Endometrial microvascular endothelial cells (primary cell): ENCODE results near the gene PRMT5. TPM values are rescaled to one million over a fixed set of nuclear protein-coding genes. Genes with fewer than 3 reads are reported as not detected.

Experiments used
- total RNA-seq: library from RNA; depleted of rRNA; stranded (reverse); fragments of >200 nt; gene quantifications from one replicate; pipeline ENCODE4 v1.2.3, GENCODE V29; 2015; ENCODE audit errors: inconsistent ontology term

Gene PRMT5
- total RNA-seq, 1 donor from 2014 or later: 91.2 TPM

Other genes with a start within 250 kb of the PRMT5 start
- gene OXA1L, start 162.7 kb downstream of the PRMT5 start, total RNA-seq: 203 TPM
- gene SLC7A7, start 113.9 kb downstream of the PRMT5 start, total RNA-seq: 20.1 TPM
- gene MRPL52, start 99.5 kb downstream of the PRMT5 start, total RNA-seq: 310 TPM
- 416 TPM for gene MMP14, start 92.8 kb downstream of the PRMT5 start, total RNA-seq
- gene LRP10, start 57.6 kb downstream of the PRMT5 start, total RNA-seq: 136 TPM
- not detected for gene REM2, start 46.2 kb downstream of the PRMT5 start, total RNA-seq
- gene RBM23, start 10.2 kb downstream of the PRMT5 start, total RNA-seq: 112 TPM
- 72.8 TPM for gene HAUS4, start 27.7 kb upstream of the PRMT5 start, total RNA-seq
- gene AJUBA, start 53.2 kb upstream of the PRMT5 start, total RNA-seq: 62.3 TPM
- gene C14orf93, start 80.8 kb upstream of the PRMT5 start, total RNA-seq: 7.4 TPM
- 352 TPM for gene PSMB5, start 105.5 kb upstream of the PRMT5 start, total RNA-seq
- not detected for gene PSMB11, start 112.8 kb upstream of the PRMT5 start, total RNA-seq
- 17.2 TPM for gene CDH24, start 128.1 kb upstream of the PRMT5 start, total RNA-seq
- gene ACIN1, start 165.8 kb upstream of the PRMT5 start, total RNA-seq: 75.6 TPM
- gene C14orf119, start 166.1 kb upstream of the PRMT5 start, total RNA-seq: 51.6 TPM
- gene CIROP, start 175.6 kb upstream of the PRMT5 start, total RNA-seq: not detected
- not detected for gene CEBPE, start 189.9 kb upstream of the PRMT5 start, total RNA-seq